ENCODE data around the gene NRN1.

The NRN1 gene

GRCh38 chr6:5967594-5967993 lies 39.1 kb downstream of the NRN1 start:
- FAIRE-seq, result no peak
- no peak for DNase-seq (ENCODE audit: insufficient read length)
- TF ChIP-seq POLR2A (IDR thresholded peaks at IDR 0.05; ENCODE audit: low read depth, low read length) (no peak), POLR2AphosphoS5 (IDR thresholded peaks at IDR 0.05; ENCODE audit: low read depth, low read length) (no peak), TAF1 (IDR thresholded peaks at IDR 0.05; ENCODE audit: borderline replicate concordance, low read depth, low read length) (no peak)

DNA sequence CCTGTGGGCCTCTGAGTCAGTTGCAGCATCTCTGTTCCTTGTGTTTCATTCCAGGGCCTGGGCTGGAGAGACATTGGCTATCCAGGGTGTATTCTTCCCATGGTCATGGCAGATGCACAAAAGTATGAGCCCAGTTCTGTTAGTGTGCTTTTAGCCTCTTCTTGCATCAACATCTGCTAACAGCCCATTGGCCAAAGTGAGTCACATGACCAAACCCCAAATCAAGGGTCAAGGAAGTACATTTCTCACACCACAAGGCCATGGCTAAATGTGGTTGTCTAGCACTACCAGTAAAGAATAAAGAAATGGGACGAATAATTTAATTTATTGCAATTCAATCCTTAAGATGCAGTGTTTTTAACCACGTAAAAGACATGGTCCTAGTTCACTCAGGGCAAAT lies 43.9 kb downstream of the NRN1 start:
- DNase-seq (ENCODE audit: insufficient read length) (no peak), FAIRE-seq (no peak)
- TF ChIP-seq TAF1 (IDR thresholded peaks at IDR 0.05; ENCODE audit: borderline replicate concordance, low read depth, low read length), result no peak
- no peak for TF ChIP-seq POLR2A (IDR thresholded peaks at IDR 0.05; ENCODE audit: low read depth, low read length)
- TF ChIP-seq POLR2AphosphoS5 (IDR thresholded peaks at IDR 0.05; ENCODE audit: low read depth, low read length), result no peak

DNA sequence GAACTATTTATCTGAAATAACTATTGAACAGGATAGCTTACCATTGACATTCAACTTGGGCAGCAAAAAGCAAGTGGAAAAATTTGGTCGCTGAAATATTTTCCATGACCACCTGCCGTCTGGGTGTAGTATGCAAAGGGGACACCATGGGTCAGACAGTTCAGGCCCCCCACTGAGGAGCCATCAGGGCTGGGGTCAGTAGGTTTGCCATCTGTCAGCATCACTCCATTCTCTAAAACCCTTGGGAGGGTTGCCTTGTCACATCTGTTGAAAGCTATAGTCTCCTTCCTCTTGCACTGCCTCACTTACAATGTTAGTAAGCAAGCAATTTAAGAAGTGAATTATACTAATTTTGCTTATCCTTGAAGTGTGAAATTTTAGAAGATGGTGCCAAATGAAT lies 44.9 kb downstream of the NRN1 start:
- DNase-seq (ENCODE audit: insufficient read length) (no peak), FAIRE-seq (no peak)
- no peak for TF ChIP-seq TAF1 (IDR thresholded peaks at IDR 0.05; ENCODE audit: borderline replicate concordance, low read depth, low read length)
- TF ChIP-seq POLR2AphosphoS5 (IDR thresholded peaks at IDR 0.05; ENCODE audit: low read depth, low read length), result no peak
- no peak for TF ChIP-seq POLR2A (IDR thresholded peaks at IDR 0.05; ENCODE audit: low read depth, low read length)

GRCh38 chr6:5960456-5960855 lies 46.3 kb downstream of the NRN1 start:
- DNase-seq (ENCODE audit: insufficient read length) (no peak), FAIRE-seq (no peak)
- TF ChIP-seq TAF1 (IDR thresholded peaks at IDR 0.05; ENCODE audit: borderline replicate concordance, low read depth, low read length), result no peak
- TF ChIP-seq POLR2AphosphoS5 (IDR thresholded peaks at IDR 0.05; ENCODE audit: low read depth, low read length), result no peak
- no peak for TF ChIP-seq POLR2A (IDR thresholded peaks at IDR 0.05; ENCODE audit: low read depth, low read length)

GRCh38 chr6:5958921-5959320 lies 47.8 kb downstream of the NRN1 start:
- FAIRE-seq (no peak), DNase-seq (ENCODE audit: insufficient read length) (no peak)
- TF ChIP-seq POLR2A (IDR thresholded peaks at IDR 0.05; ENCODE audit: low read depth, low read length) (no peak), POLR2AphosphoS5 (IDR thresholded peaks at IDR 0.05; ENCODE audit: low read depth, low read length) (no peak), TAF1 (IDR thresholded peaks at IDR 0.05; ENCODE audit: borderline replicate concordance, low read depth, low read length) (no peak)

DNA sequence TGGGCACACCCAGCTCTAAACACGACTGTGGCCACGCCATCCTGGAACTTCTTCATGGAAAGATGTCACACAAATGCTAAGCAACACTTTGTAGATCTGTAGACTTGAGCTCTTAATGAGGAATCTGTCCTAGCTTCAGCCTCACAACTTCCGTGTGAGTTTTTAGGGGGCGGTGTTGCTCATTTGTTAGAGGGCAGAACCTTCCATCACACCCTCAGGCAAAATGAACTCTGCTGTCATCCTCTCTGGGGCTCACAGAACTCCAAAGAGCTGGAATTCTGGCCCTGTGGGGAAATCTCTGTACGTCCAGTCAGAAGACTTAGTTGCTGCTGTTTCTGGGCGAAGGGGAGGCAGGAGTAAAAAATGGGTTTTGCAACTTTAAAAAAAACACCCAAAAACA lies 49.8 kb downstream of the NRN1 start:
- DNase-seq (ENCODE audit: insufficient read length) (no peak), FAIRE-seq (no peak)

GRCh38 chr6:5950361-5950785 lies 56.4 kb downstream of the NRN1 start:
- DNase-seq (ENCODE audit: insufficient read length) (no peak), FAIRE-seq (no peak)
- TF ChIP-seq POLR2AphosphoS5 (IDR thresholded peaks at IDR 0.05; ENCODE audit: low read depth, low read length), result no peak
- TF ChIP-seq TAF1 (IDR thresholded peaks at IDR 0.05; ENCODE audit: borderline replicate concordance, low read depth, low read length), result no peak
- TF ChIP-seq POLR2A (IDR thresholded peaks at IDR 0.05; ENCODE audit: low read depth, low read length), result no peak

More for the DNA sequence above, 49.8 kb downstream of the NRN1 start:
- TF ChIP-seq POLR2AphosphoS5 (IDR thresholded peaks at IDR 0.05; ENCODE audit: low read depth, low read length) (no peak), TAF1 (IDR thresholded peaks at IDR 0.05; ENCODE audit: borderline replicate concordance, low read depth, low read length) (no peak), POLR2A (IDR thresholded peaks at IDR 0.05; ENCODE audit: low read depth, low read length) (no peak)

All from GM12892 (cell line).